Immature natural killer cell (primary cell): ENCODE results near the gene KRT9. TPM values are rescaled to one million over a fixed set of nuclear protein-coding genes. Genes with fewer than 3 reads are reported as not detected.
"Not testable (repeated sequence)": the region's sequence is repeated elsewhere in the genome, so short reads cannot be mapped to it uniquely, and the experiment has no call there.

Experiments
- DNase-seq, 3 donors: peaks; one replicate each; pipeline ENCODE4 v3.0.0; 2022; ENCODE audit warnings: mixed read lengths in 1 of 3
- H3K27ac Mint-ChIP-seq, 6 donors: one replicate each; pipeline ENCODE4 v1.8.0; 2020; ENCODE audit warnings: mixed read lengths in 6 of 6, mild to moderate bottlenecking in 5 of 6, inconsistent platforms in 4 of 6, moderate library complexity in 3 of 6
- H3K27me3 Mint-ChIP-seq, 3 donors: one replicate each; pipeline ENCODE4 v1.8.0; 2020 to 2021; ENCODE audit warnings: low read depth in 3 of 3, mild to moderate bottlenecking in 3 of 3, mixed read lengths in 3 of 3, moderate library complexity in 3 of 3, inconsistent platforms in 1 of 3
- H3K36me3 Mint-ChIP-seq, 3 donors: one replicate each; pipeline ENCODE4 v1.8.0; 2020; ENCODE audit warnings: mixed read lengths in 3 of 3, inconsistent platforms in 2 of 3, mild to moderate bottlenecking in 2 of 3
- H3K4me1 Mint-ChIP-seq, 2 donors: one replicate each; pipeline ENCODE4 v1.8.0; 2020; ENCODE audit warnings: inconsistent platforms in 2 of 2, mild to moderate bottlenecking in 2 of 2, mixed read lengths in 2 of 2, moderate library complexity in 1 of 2
- H3K4me3 Mint-ChIP-seq, 5 donors: one replicate each; pipeline ENCODE4 v1.8.0; 2020; ENCODE audit warnings: mild to moderate bottlenecking in 5 of 5, mixed read lengths in 5 of 5, inconsistent platforms in 3 of 5, moderate library complexity in 3 of 5
- H3K9me3 Mint-ChIP-seq, 6 donors: one replicate each; pipeline ENCODE4 v1.8.0; 2020; ENCODE audit warnings: mild to moderate bottlenecking in 6 of 6, mixed read lengths in 6 of 6, inconsistent platforms in 4 of 6, moderate library complexity in 3 of 6
- polyA plus RNA-seq, 3 donors: library from polyadenylated mRNA; unstranded; fragments of 300-500 nt; fragmentation: Illumina TruSeq; gene quantifications; one replicate each; pipeline ENCODE4 v1.2.3, GENCODE V29; 2021

The KRT9 gene
- polyA plus RNA-seq, 3 donors from 2014 or later, result not detected

DNA sequence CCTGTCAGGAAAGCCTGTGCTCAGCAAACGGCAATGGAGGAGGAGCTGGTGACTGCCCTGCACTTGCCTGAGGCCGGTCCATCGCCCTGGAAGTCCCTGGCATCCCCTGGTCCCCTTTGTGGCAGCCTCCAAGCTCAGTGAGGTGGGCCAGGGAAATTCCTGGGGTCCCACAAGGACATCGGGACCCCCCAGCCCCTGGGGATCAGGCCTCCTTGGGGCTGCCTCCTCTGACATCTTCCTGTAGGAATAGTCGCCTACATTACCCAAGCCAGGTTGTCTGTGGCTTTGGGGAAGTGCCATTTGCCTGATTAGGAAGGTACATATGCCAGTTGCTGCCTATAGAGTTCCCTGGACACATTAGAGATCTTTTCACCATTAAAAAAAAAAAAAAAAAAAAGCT is 7.1 kb upstream of the KRT9 start:
- Mint-ChIP-seq H3K36me3 (no peaks in the 10 kb centered on the region), H3K27me3 (peaks cover 2 to 12% (median 8%) of the 10 kb centered on the region in 3 donors), H3K9me3 (no peaks in the 10 kb centered on the region), H3K4me3 (no peak overlapping the region), H3K4me1 (no peaks in the 10 kb centered on the region), H3K27ac (no peak overlapping the region)
- DNase-seq, result no peak

DNA sequence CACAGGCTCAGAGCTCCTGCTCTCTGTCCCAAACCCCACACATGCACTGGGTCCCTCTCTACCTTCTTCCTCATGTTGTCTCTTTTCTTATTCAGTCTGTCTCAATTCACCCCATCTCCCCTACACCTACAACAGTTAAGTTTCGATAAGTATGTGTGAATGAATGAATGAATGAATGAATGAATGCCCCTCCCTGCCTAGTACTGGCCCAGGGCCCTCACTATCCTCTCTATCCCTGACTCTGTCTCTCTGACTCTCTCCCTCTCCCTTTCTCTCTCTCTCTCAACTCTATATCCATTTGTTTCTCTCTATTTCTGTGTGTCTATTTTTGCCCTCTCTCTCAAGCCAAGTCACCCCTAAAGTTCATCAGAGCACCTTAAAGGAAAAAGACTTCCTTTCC is 6.7 kb upstream of the KRT9 start:
- no peak for DNase-seq
- no peak overlapping the region for H3K4me3 Mint-ChIP-seq
- no peaks in the 10 kb centered on the region for H3K36me3 Mint-ChIP-seq
- peaks cover 2 to 12% (median 9%) of the 10 kb centered on the region in 3 donors for H3K27me3 Mint-ChIP-seq
- no peak overlapping the region for H3K27ac Mint-ChIP-seq
- no peaks in the 10 kb centered on the region for H3K9me3 Mint-ChIP-seq
- H3K4me1 Mint-ChIP-seq, result no peaks in the 10 kb centered on the region

DNA sequence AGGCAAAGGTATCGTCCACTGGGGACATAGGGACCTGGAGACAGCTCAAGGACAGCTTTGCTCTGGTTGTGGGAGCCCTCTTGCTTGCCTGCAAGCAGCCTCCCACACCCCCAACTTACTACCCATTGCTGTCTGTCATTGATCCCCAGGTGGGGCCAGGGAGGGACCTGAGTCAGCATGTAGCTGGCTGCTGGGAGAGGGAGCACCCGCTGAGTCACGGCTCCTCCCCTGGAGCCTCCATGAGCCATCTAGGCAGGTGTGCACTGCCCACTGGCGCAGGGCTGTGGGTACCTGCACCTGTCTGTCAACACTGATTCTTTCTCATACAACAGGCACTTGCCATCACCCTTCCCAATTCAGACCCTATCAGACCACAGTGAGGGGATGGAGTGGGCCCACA is 4.9 kb upstream of the KRT9 start:
- peaks cover 0 to 15% (median 11%) of the 10 kb centered on the region in 3 donors for H3K27me3 Mint-ChIP-seq
- H3K4me3 Mint-ChIP-seq, H3K36me3 Mint-ChIP-seq, H3K27ac Mint-ChIP-seq, H3K9me3 Mint-ChIP-seq, H3K4me1 Mint-ChIP-seq, DNase-seq: not testable (repeated sequence)

DNA sequence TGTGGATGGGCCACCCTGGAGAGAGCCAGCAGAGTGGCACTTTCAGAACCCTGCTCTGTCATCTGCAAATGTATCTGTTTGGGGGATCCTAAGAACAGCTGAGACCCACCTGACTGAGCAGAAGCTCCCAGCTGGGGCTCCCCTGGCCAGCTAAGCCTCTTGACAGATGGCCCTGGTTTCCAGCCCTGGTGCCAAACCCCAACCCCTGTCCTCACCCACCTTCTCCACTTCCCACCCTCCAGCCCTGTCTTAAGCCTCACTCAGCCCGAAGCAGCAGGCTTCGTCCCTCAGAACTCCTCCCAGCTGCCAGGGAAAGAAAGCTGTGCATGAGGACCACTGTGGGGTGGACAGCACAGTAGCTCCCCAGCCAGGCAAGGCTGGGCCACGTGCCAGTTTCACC is 3.5 kb upstream of the KRT9 start:
- H3K27me3 Mint-ChIP-seq, result peaks cover 0 to 17% (median 12%) of the 10 kb centered on the region in 3 donors
- no peak overlapping the region for H3K27ac Mint-ChIP-seq
- H3K4me1 Mint-ChIP-seq, result no peaks in the 10 kb centered on the region
- no peak for DNase-seq
- H3K36me3 Mint-ChIP-seq, result no peaks in the 10 kb centered on the region
- no peak overlapping the region for H3K4me3 Mint-ChIP-seq
- H3K9me3 Mint-ChIP-seq, result no peaks in the 10 kb centered on the region

DNA sequence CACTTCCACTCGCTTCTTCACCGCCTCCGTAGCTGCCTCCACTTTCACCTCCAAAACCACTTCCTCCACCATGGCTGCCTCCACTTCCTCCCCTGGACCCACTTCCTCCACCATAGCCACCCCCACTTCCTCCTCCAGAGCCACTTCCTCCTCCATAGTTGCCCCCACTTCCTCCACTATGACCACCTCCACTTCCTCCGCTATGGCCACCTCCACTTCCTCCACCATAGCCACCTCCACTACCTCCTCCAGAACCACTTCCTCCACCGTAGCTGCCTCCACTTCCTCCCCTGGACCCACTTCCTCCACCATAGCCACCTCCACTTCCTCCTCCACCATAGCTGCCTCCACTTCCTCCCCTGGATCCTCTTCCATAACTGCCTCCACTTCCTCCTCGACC is 4.5 kb downstream of the KRT9 start:
- Mint-ChIP-seq H3K9me3 (peaks cover 0 to 20% (median 7%) of the 10 kb centered on the region in 6 donors), H3K27ac (peak overlapping the region; percentile 53 to 92 (median 82)), H3K27me3 (peaks cover 3 to 8% (median 5%) of the 10 kb centered on the region in 3 donors), H3K36me3 (no peaks in the 10 kb centered on the region), H3K4me1 (peaks cover 11 to 20% of the 10 kb centered on the region in 2 donors), H3K4me3 (no peak overlapping the region)
- DNase-seq, result peak in 2 of 3 donors; percentile 10 to 11

DNA sequence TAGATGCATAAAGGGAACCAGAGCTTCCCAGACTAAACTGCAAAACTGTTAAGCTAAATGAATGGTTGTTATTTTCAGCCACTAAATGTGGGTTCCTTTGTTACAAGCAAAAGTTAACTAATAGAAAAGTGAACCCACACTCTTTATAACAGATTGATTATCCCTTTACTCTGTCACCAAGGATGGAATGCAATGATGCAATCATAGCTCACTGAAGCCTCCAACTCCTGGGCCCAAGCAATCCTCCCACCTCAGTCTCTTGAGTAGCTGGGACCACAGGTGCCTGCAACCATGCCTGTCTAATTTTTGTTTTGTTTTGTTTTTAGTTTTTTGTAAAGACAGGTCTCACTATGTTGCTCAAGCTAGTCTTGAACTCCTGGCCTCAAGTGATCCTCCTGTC is 6.5 kb downstream of the KRT9 start:
- Mint-ChIP-seq H3K9me3 (peaks cover 0 to 20% (median 7%) of the 10 kb centered on the region in 6 donors), H3K27me3 (peaks cover 4 to 8% (median 5%) of the 10 kb centered on the region in 3 donors), H3K27ac (no peak overlapping the region), H3K4me3 (no peak overlapping the region), H3K36me3 (no peaks in the 10 kb centered on the region), H3K4me1 (peaks cover 11 to 20% of the 10 kb centered on the region in 2 donors)
- no peak for DNase-seq

DNA sequence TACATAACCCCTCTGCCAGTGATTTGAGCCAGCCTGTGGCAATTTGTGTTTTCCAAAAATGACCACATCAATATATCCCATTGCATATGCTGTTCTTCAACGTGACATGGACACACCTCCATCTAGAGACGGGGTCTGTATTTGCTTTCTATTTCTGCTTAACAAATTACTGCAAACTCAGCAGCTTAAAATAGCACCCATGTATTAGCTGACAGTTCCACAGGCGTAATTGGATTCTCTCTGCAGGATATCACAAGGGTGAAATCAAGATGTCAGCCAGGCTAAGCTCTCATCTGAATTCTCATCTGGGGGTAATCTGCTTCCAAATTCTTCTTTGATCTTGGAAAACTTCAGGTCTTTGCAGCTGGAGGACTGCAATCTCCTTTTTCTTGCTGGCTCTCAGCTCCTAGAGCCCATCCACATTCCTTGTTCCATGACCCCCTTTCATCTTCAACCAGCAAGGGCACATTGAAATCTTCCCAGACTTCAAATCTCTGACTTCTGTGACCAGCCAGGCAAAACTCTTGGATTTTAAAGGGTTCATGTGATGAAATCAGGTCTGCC is 8.2 kb downstream of the KRT9 start:
- peaks cover 9 to 17% of the 10 kb centered on the region in 2 donors for H3K4me1 Mint-ChIP-seq
- no peak for DNase-seq
- H3K27me3 Mint-ChIP-seq, result peaks cover 4 to 12% (median 4%) of the 10 kb centered on the region in 3 donors
- H3K36me3 Mint-ChIP-seq, result no peaks in the 10 kb centered on the region
- H3K27ac Mint-ChIP-seq, result no peak overlapping the region
- peaks cover 0 to 17% (median 7%) of the 10 kb centered on the region in 6 donors for H3K9me3 Mint-ChIP-seq
- no peak overlapping the region for H3K4me3 Mint-ChIP-seq

DNA sequence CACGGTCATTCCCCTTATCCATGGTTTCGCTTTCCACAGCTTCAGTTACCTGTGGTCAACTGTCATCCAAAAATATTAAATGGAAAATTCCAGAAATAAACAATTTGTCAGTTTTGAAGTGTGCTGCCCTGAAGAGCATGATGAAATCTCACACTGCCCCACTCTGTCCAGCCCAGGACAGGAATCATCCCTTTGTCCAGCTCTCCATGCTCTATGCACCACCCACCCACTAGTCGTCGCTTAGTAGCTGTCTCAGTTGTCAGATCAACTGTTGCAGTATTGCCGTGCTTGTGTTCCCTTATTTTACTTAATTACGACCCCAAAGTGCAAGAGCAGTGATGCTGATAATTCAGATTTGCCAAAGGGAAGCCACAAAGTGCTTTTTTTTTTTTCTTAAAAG is 10.3 kb downstream of the KRT9 start:
- no peak overlapping the region for H3K27ac Mint-ChIP-seq
- no peak overlapping the region for H3K4me3 Mint-ChIP-seq

DNA sequence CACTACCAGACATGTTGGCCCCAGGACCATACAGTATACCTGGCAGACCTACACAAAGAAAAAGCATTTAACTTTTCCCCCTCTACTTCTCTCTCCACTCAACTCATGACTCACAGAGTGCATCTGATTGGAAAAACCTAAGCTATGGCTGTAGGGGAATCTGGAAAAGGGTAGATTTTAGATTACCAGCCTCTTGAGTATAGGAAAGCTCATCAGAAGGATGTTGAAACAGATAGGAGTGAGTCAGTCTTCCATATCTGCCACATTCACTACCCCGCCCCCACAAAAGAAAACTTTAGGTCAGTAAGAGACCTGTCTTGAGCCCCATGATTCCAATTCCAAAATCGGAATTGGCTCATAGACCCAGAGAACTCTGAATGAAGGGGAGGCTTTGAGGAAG is 12.3 kb downstream of the KRT9 start:
- H3K27me3 Mint-ChIP-seq, result peaks cover 4 to 13% (median 6%) of the 10 kb centered on the region in 3 donors
- no peak overlapping the region for H3K4me3 Mint-ChIP-seq
- no peaks in the 10 kb centered on the region for H3K36me3 Mint-ChIP-seq
- no peaks in the 10 kb centered on the region for H3K4me1 Mint-ChIP-seq
- no peak for DNase-seq
- H3K9me3 Mint-ChIP-seq, result no peaks in the 10 kb centered on the region
- no peak overlapping the region for H3K27ac Mint-ChIP-seq

More for the DNA sequence above, 10.3 kb downstream of the KRT9 start:
- no peak for DNase-seq
- Mint-ChIP-seq H3K27me3 (peaks cover 4 to 12% (median 4%) of the 10 kb centered on the region in 3 donors), H3K9me3 (peaks cover 0 to 2% (median 0%) of the 10 kb centered on the region in 6 donors), H3K4me1 (peaks cover 0 to 2% of the 10 kb centered on the region in 2 donors), H3K36me3 (no peaks in the 10 kb centered on the region)

DNA sequence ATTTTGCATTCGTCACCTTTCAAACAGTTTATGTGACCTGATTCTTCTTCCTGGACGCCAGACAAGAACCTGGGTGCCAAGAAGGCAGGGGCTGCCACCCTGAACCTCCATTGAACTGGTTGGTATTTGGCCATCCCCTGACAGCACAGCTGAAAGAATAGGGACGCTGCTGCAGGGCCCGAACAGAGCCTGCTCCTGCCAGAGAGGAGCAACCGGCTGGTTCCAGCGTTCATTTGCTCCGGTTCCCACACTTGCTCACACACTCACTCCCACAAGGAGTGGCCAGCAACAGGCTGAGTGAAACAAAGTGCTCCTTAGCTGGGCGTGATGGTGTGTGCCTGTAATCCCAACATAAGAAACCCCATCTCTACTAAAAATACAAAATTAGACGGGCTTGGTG is 14.9 kb downstream of the KRT9 start:
- H3K36me3 Mint-ChIP-seq, result no peaks in the 10 kb centered on the region
- no peaks in the 10 kb centered on the region for H3K4me1 Mint-ChIP-seq
- H3K4me3 Mint-ChIP-seq, result no peak overlapping the region
- H3K27me3 Mint-ChIP-seq, result peaks cover 7 to 16% (median 11%) of the 10 kb centered on the region in 3 donors
- H3K9me3 Mint-ChIP-seq, result no peaks in the 10 kb centered on the region
- H3K27ac Mint-ChIP-seq, result no peak overlapping the region
- no peak for DNase-seq

DNA sequence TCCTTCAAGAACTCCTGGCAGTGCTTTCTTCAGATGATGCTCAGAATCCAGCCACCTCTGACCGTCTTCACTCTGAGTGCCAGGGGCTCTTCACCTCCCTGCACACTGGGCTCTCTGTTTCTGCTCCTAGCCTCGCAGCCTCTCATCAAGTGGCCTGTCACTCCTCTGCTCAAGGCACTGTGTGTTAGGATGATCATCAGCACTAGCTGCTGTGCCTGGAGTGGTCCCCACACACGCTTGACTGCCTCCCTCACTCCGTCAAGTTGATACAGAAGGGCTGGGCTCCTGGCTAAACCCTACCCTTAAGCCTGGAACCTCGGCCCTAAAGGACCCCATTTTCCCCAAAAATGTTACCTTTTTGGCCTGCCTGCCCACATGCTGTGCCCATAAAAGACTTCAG is 15.6 kb downstream of the KRT9 start:
- H3K27me3 Mint-ChIP-seq, result peaks cover 4 to 14% (median 11%) of the 10 kb centered on the region in 3 donors
- H3K27ac Mint-ChIP-seq, result no peak overlapping the region
- H3K4me3 Mint-ChIP-seq, result no peak overlapping the region
- H3K9me3 Mint-ChIP-seq, result no peaks in the 10 kb centered on the region
- H3K36me3 Mint-ChIP-seq, result no peaks in the 10 kb centered on the region
- H3K4me1 Mint-ChIP-seq, result no peaks in the 10 kb centered on the region
- no peak for DNase-seq

DNA sequence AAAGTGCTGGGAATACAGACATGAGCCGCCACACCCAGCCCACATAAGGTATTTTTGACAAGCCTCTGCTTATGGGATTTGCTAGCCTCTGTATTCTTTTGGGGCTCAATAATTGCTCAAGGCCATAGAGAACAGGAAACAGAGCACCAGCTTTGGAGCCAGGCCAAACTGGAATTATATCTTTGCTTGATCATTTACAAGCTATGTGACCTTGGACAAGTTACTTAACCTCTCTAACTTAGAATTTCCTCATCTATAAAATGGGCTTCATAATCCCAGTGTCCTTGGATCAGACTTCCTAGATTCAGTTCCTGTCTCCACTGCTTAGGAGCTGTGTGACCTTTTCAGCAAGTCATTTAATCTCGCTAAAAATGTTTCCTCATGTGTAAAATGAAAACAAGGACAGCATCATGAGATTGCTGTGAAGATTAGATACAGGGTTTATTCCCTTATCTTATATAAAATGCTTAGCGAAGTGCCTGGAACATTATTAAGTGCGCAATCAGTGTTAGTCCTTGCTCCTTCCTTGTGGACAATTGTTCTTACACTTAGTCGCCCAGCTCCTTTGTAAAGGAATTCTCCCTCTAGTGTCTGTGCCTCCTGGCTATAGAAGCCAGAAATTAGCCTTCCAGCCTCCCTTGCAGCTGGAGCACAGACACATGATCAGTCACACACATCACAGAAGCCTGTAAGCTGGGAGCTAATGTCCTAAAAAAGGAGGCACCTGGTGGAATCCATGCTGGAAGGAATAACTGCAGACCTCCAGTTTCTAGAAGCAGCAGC is 16.6 kb downstream of the KRT9 start:
- H3K27me3 Mint-ChIP-seq, result peaks cover 4 to 14% (median 11%) of the 10 kb centered on the region in 3 donors
- H3K4me3 Mint-ChIP-seq, result no peak overlapping the region
- DNase-seq, result no peak
- no peaks in the 10 kb centered on the region for H3K36me3 Mint-ChIP-seq
- H3K27ac Mint-ChIP-seq, result no peak overlapping the region
- no peaks in the 10 kb centered on the region for H3K9me3 Mint-ChIP-seq
- no peaks in the 10 kb centered on the region for H3K4me1 Mint-ChIP-seq

DNA sequence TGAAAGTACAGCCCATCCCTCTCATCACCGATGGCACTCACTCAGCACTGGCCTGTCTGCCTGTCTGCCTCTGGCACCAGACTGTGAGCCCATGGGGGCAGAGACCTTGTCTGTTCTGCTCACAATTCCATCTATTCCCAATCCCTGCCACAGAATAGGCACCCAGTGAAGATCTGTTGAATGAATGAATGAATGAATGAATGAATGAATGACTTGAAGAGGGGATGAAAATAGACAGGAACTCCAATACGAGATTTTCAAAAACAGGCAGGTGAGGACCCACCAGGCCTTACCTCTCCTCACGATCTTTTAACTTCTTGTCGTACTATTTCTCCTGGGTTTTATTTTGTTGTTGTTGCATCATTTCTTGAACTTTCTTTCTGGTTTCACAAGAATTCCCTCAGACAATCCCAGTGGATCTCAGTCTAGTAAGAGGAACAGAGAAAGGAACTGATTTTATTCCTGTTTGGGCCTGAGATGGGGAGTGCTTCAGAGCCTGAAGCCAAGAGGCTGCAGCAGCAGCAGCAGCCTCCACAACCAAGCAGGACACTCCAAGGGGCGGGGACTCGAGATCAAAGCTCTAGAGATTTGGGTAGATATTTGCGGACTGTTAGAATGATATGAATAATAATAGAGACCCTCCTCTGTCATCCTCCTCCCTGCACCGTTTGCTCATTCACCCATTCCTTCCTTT is 17.7 kb downstream of the KRT9 start:
- Mint-ChIP-seq H3K4me1 (peaks cover 5% of the 10 kb centered on the region in 2 donors), H3K36me3 (no peaks in the 10 kb centered on the region), H3K27ac (no peak overlapping the region), H3K27me3 (peaks cover 4 to 17% (median 10%) of the 10 kb centered on the region in 3 donors), H3K4me3 (no peak overlapping the region), H3K9me3 (no peaks in the 10 kb centered on the region)
- DNase-seq, result no peak

DNA sequence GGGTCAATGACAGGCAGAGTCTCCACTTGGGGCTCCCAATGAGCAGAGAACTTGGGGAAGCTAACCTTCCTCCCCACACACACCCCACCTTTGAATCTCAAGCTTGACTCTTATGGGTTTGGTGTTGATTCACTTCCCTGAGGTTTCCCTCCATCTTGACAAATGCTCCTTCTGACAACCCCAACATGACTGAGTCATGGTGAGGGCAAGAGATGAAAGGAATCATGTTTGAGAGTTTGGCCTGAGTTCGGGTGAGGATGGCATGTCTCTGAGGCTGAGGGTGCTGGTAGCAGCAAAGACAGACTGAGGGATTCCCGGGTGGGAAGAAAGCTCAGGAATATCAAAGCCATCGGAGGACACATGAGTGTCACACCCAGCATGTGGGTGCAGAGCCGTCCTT is 18.7 kb downstream of the KRT9 start:
- no peak overlapping the region for H3K27ac Mint-ChIP-seq
- no peak overlapping the region for H3K4me3 Mint-ChIP-seq
- peaks cover 6 to 13% (median 11%) of the 10 kb centered on the region in 3 donors for H3K27me3 Mint-ChIP-seq
- peaks cover 14 to 15% of the 10 kb centered on the region in 2 donors for H3K4me1 Mint-ChIP-seq
- DNase-seq, result no peak
- no peaks in the 10 kb centered on the region for H3K36me3 Mint-ChIP-seq
- H3K9me3 Mint-ChIP-seq, result no peaks in the 10 kb centered on the region
